Endothelial cell (in vitro differentiated cells): ENCODE data around the gene MTA1. TPM values are rescaled to one million over a fixed set of nuclear protein-coding genes. Genes with fewer than 3 reads are reported as not detected.
A peak's percentile ranks its signal among the peaks of the same experiment; 100 is the strongest.

ENCODE experiments used
- DNase-seq: peaks from one replicate; pipeline ENCODE4 v3.0.0; 2021; ENCODE audit warnings: low spot score
- H3K27ac Mint-ChIP-seq: one replicate; pipeline ENCODE4 v1.8.0; 2021; ENCODE audit warnings: mixed read lengths, inconsistent platforms; ENCODE audit not compliant: unreplicated experiment
- H3K27me3 Mint-ChIP-seq: one replicate; pipeline ENCODE4 v1.8.0; 2021; ENCODE audit warnings: mild to moderate bottlenecking, moderate library complexity, mixed read lengths, inconsistent platforms; ENCODE audit not compliant: unreplicated experiment
- H3K36me3 Mint-ChIP-seq: one replicate; pipeline ENCODE4 v1.8.0; 2021; ENCODE audit warnings: mild to moderate bottlenecking, low read depth, mixed read lengths, inconsistent platforms; ENCODE audit not compliant: unreplicated experiment
- H3K4me1 Mint-ChIP-seq: one replicate; pipeline ENCODE4 v1.8.0; 2021; ENCODE audit warnings: mild to moderate bottlenecking, mixed read lengths, inconsistent platforms; ENCODE audit not compliant: unreplicated experiment
- H3K4me3 Mint-ChIP-seq: one replicate; pipeline ENCODE4 v1.8.0; 2021; ENCODE audit warnings: mild to moderate bottlenecking, mixed read lengths, inconsistent platforms; ENCODE audit not compliant: unreplicated experiment
- H3K9me3 Mint-ChIP-seq: one replicate; pipeline ENCODE4 v1.8.0; 2021; ENCODE audit warnings: mixed read lengths, inconsistent platforms; ENCODE audit not compliant: unreplicated experiment
- total RNA-seq: library from RNA; stranded (reverse); fragmentation: NEBNext Ultra II Directional; extraction: Animal tissue kit (Norgen Biotek cat#: 25700); gene quantifications from one replicate; pipeline ENCODE4 v1.2.1, GENCODE V29; 2021; ENCODE audit not compliant: unreplicated experiment
- TF ChIP-seq, protein P1 (sequence below): fragments of 200-600 bp; sonication (generic); IDR thresholded peaks from one replicate; pipeline ENCODE4 v1.5.0; 2021; ENCODE audit warnings: antibody characterized with exemption; ENCODE audit not compliant: unreplicated experiment

MTA1 gene
- total RNA-seq, 1 donor from 2014 or later, result 150 TPM

GRCh38 chr14:105487986-105488777 is 68.6 kb downstream of the MTA1 start:
- TF ChIP-seq, protein P1, sequence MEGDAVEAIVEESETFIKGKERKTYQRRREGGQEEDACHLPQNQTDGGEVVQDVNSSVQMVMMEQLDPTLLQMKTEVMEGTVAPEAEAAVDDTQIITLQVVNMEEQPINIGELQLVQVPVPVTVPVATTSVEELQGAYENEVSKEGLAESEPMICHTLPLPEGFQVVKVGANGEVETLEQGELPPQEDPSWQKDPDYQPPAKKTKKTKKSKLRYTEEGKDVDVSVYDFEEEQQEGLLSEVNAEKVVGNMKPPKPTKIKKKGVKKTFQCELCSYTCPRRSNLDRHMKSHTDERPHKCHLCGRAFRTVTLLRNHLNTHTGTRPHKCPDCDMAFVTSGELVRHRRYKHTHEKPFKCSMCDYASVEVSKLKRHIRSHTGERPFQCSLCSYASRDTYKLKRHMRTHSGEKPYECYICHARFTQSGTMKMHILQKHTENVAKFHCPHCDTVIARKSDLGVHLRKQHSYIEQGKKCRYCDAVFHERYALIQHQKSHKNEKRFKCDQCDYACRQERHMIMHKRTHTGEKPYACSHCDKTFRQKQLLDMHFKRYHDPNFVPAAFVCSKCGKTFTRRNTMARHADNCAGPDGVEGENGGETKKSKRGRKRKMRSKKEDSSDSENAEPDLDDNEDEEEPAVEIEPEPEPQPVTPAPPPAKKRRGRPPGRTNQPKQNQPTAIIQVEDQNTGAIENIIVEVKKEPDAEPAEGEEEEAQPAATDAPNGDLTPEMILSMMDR, result no peak

GRCh38 chr14:105488781-105489541 is 69.3 kb downstream of the MTA1 start:
- no peak overlapping the region for H3K4me3 Mint-ChIP-seq
- peaks cover 4% of the 10 kb centered on the region for H3K36me3 Mint-ChIP-seq
- no peaks in the 10 kb centered on the region for H3K9me3 Mint-ChIP-seq
- TF ChIP-seq, protein P1, result no peak
- peaks cover 30% of the 10 kb centered on the region for H3K27me3 Mint-ChIP-seq
- H3K27ac Mint-ChIP-seq, result no peak overlapping the region
- DNase-seq, result no peak
- peaks cover 7% of the 10 kb centered on the region for H3K4me1 Mint-ChIP-seq

More at GRCh38 chr14:105487986-105488777, 68.6 kb downstream of the MTA1 start:
- no peaks in the 10 kb centered on the region for H3K9me3 Mint-ChIP-seq
- peaks cover 7% of the 10 kb centered on the region for H3K4me1 Mint-ChIP-seq
- peaks cover 28% of the 10 kb centered on the region for H3K27me3 Mint-ChIP-seq
- H3K27ac Mint-ChIP-seq, result no peak overlapping the region
- no peak for DNase-seq
- peaks cover 4% of the 10 kb centered on the region for H3K36me3 Mint-ChIP-seq
- H3K4me3 Mint-ChIP-seq, result no peak overlapping the region

DNA sequence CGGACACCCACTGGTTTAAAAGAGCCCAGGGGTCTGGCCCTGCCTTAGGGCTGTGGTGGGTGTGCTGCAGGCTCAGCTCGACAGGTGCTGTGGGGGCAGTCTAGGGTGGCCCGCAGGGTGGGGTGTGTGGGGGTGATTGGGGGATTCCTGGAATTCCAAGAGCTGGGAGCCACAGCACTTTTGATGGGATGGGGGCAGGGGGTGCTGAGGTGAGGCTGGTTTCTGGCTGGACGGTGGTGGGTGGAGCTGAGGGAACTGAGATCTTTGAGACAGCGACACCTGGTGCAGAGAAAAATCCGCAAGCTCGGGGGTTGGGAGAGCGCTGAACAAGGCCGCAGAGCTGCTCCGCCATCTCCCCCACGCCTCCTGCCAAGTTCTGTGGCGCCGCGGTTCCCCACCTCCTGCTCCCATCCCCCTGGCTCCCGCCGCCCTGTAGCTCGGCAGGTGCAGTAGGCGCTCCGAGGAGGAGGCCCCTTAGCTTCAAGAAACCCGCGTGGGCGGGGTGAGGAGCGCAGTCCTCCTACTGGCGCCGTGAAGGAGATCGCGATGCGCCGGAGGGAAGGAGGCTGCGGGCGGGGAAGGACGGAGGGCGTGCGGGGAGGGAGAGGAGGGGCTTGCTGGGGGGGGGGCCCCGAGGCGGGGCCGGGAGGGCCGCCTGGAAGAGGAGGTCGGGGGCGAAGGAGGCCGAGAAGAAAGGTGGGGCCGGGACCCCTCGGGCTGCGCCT is 70.1 kb downstream of the MTA1 start:
- Mint-ChIP-seq H3K4me3 (peak overlapping the region; percentile 42), H3K27me3 (peaks cover 26% of the 10 kb centered on the region), H3K4me1 (peaks cover 2% of the 10 kb centered on the region), H3K36me3 (no peaks in the 10 kb centered on the region), H3K27ac (no peak overlapping the region), H3K9me3 (no peaks in the 10 kb centered on the region)
- TF ChIP-seq, protein P1, result no peak
- peak; percentile 80 for DNase-seq

- peaks cover 26% of the 10 kb centered on the region for H3K27me3 Mint-ChIP-seq
- no peaks in the 10 kb centered on the region for H3K36me3 Mint-ChIP-seq
- DNase-seq, result no peak
- H3K9me3 Mint-ChIP-seq, result no peaks in the 10 kb centered on the region
- TF ChIP-seq, protein P1, result no peak
- no peak overlapping the region for H3K4me3 Mint-ChIP-seq
- no peak overlapping the region for H3K27ac Mint-ChIP-seq
- peaks cover 2% of the 10 kb centered on the region for H3K4me1 Mint-ChIP-seq
These were observed 70.6 kb downstream of the MTA1 start for GRCh38 chr14:105490267-105490571.
